Peyer's patch (tissue), 4 donors: Measurements from ENCODE around the gene CCR7. TPM values are rescaled to one million over a fixed set of nuclear protein-coding genes. Genes with fewer than 3 reads are reported as not detected.

Experiments
- DNase-seq, 3 donors: peaks; one replicate each; pipeline ENCODE4 v3.0.0-alpha.2; 2017 to 2019
- H3K27ac ChIP-seq, 4 donors: fragments of 200-600 bp; sonication (generic); one replicate each; pipeline ENCODE4 v1.5.1; 2016 to 2019
- H3K27me3 ChIP-seq, 2 donors: fragments of 200-600 bp; sonication (generic); one replicate each; pipeline ENCODE4 v1.5.1; 2019
- H3K36me3 ChIP-seq, 3 donors: fragments of 200-600 bp; sonication (generic); one replicate each; pipeline ENCODE4 v1.5.1; 2016 to 2019
- H3K4me1 ChIP-seq, 4 donors: fragments of 200-600 bp; sonication (generic); one replicate each; pipeline ENCODE4 v1.5.1; 2016 to 2019
- H3K4me3 ChIP-seq, 4 donors: fragments of 200-600 bp; sonication (generic); 1 replicate in 3 of 4; 2 replicates in 1 of 4; pipeline ENCODE4 v1.5.1; 2016 to 2019; ENCODE audit warnings: mild to moderate bottlenecking in 1 of 4
- H3K9me3 ChIP-seq, 4 donors: fragments of 200-600 bp; sonication (generic); one replicate each; pipeline ENCODE4 v1.5.1; 2016 to 2019; ENCODE audit warnings: mild to moderate bottlenecking in 1 of 4
- POLR2A ChIP-seq, 2 donors: fragments of 450-650 bp; IDR thresholded peaks; one replicate each; pipeline ENCODE4 v1.5.1; 2017; ENCODE audit warnings: antibody characterized with exemption in 2 of 2, mild to moderate bottlenecking in 2 of 2, moderate library complexity in 2 of 2
- total RNA-seq, 4 donors: library from RNA; depleted of rRNA; stranded (reverse); fragments of >200 nt; gene quantifications; one replicate each; pipeline ENCODE4 v1.1.0, GENCODE V29; 2016
- TF ChIP-seq, protein P1 (sequence below), 6 experiments: fragments of 450-650 bp in 4 of 6; fragments of 200-600 bp in 2 of 6; sonication (generic) in 1 of 6; IDR thresholded peaks; one replicate each; pipeline ENCODE4 v1.5.1; 2017 to 2019; ENCODE audit warnings: antibody characterized with exemption in 6 of 6, mild to moderate bottlenecking in 3 of 6, moderate library complexity in 1 of 6

CCR7 gene
- total RNA-seq, 4 donors from 2014 or later = 3.1 to 22.3 TPM; not detected in 2

DNA sequence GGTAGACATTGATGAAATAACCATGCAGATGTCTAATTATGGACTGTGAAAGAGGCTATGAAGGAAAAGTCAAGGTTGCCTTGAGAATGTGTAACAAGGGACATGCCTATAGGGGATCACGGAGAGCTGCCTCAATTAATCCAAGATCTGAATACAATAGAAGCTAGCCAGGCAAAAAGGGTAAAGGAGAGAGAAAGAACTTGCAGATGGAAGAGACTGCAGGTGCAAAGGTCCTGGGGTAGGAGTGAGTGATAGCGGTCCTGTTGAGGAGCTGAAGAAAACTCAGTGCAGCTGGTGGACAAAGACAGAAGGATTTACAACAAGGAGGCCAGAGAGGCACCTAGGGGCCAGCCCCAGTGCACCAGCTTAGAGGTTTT is 48.0 kb downstream of the CCR7 start:
- DNase-seq = peak in 1 of 3 donors; percentile 26

DNA sequence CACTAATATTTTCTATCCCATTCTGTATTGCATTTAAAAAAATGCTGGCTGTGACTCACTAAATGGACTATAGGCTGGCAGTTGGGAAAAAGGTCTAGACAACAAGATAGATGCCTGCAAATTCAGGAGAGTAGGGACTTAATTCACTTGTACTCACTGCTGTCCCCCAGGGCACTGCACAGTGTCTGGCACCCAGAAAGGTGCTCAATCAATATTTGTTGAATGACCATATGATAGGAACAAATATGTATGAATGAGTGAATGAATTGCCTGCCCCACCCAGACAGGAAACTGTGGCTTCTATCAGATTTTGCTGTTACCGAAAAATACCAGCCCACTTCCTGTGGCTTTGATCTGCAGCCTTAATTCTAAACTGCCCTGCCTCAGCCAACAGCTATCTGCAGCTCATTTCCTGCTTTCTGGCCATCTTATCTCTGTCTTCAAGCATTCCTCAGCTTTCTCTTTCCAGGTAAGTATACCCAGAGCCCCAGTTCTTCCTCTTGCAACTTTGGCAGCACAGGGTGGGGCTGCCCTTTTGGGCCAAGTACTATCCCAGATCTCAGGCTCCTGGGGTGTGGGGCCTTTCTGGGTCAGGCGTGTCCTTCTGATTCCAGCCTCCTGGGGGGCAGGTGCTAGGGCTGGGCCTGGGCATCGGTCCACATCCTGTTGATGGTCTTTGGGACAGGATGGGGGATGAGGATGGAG is 48.5 kb downstream of the CCR7 start:
- Histone ChIP-seq H3K4me3 (no peak overlapping the region), H3K27ac (peak overlapping the region in 2 of 4 donors; percentile 5 to 27), H3K36me3 (no peaks in the 10 kb centered on the region), H3K9me3 (no peaks in the 10 kb centered on the region), H3K4me1 (peaks cover 0 to 18% (median 14%) of the 10 kb centered on the region in 4 donors), H3K27me3 (no peaks in the 10 kb centered on the region)
- DNase-seq = peak in 2 of 3 donors; percentile 73 to 82
- TF ChIP-seq, protein P1, sequence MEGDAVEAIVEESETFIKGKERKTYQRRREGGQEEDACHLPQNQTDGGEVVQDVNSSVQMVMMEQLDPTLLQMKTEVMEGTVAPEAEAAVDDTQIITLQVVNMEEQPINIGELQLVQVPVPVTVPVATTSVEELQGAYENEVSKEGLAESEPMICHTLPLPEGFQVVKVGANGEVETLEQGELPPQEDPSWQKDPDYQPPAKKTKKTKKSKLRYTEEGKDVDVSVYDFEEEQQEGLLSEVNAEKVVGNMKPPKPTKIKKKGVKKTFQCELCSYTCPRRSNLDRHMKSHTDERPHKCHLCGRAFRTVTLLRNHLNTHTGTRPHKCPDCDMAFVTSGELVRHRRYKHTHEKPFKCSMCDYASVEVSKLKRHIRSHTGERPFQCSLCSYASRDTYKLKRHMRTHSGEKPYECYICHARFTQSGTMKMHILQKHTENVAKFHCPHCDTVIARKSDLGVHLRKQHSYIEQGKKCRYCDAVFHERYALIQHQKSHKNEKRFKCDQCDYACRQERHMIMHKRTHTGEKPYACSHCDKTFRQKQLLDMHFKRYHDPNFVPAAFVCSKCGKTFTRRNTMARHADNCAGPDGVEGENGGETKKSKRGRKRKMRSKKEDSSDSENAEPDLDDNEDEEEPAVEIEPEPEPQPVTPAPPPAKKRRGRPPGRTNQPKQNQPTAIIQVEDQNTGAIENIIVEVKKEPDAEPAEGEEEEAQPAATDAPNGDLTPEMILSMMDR (IDR thresholded peaks at IDR 0.05) = no peak
- TF ChIP-seq POLR2A (IDR thresholded peaks at IDR 0.05) = no peak

More for the DNA sequence above, 48.0 kb downstream of the CCR7 start:
- H3K4me1 ChIP-seq = peaks cover 0 to 18% (median 14%) of the 10 kb centered on the region in 4 donors
- peak overlapping the region in 1 of 4 donors; percentile 27 for H3K27ac ChIP-seq
- no peaks in the 10 kb centered on the region for H3K27me3 ChIP-seq
- TF ChIP-seq, protein P1 (IDR thresholded peaks at IDR 0.05) = no peak
- TF ChIP-seq POLR2A (IDR thresholded peaks at IDR 0.05) = no peak
- H3K4me3 ChIP-seq = no peak overlapping the region
- H3K9me3 ChIP-seq = no peaks in the 10 kb centered on the region
- no peaks in the 10 kb centered on the region for H3K36me3 ChIP-seq

DNA sequence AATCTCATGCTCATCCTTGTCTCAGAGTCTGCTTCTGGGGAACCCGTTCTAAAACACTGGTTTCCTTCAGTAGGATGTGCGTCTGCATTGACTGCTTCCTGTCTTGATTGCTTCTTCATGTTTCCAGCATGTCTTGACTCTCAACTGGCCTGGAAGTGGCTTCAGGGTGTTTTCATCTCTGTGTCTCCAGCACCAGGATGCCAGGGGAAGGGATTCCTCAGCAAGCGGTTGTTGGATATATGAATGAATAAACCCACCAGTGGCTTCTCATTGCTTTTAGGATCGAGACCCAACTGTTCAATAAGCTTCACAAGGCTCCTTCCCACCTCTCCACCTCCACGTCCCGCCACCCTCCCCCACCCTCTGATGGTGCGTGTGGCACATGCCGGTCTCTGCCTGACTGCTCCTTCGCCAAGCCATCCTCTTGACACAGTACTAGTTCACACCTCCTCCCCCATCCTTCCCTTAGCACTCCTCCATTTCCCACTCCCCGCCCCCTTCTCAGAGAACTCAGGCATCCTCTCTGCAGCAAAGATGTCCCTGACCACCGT is 49.7 kb downstream of the CCR7 start:
- TF ChIP-seq POLR2A (IDR thresholded peaks at IDR 0.05) = no peak
- TF ChIP-seq, protein P1 (IDR thresholded peaks at IDR 0.05) = no peak
- Histone ChIP-seq H3K4me3 (peak overlapping the region in 1 of 4 donors; percentile 9), H3K36me3 (no peaks in the 10 kb centered on the region), H3K27ac (no peak overlapping the region), H3K4me1 (peaks cover 0 to 18% (median 14%) of the 10 kb centered on the region in 4 donors), H3K27me3 (no peaks in the 10 kb centered on the region), H3K9me3 (no peaks in the 10 kb centered on the region)
- peak in 2 of 3 donors; percentile 20 to 49 for DNase-seq

DNA sequence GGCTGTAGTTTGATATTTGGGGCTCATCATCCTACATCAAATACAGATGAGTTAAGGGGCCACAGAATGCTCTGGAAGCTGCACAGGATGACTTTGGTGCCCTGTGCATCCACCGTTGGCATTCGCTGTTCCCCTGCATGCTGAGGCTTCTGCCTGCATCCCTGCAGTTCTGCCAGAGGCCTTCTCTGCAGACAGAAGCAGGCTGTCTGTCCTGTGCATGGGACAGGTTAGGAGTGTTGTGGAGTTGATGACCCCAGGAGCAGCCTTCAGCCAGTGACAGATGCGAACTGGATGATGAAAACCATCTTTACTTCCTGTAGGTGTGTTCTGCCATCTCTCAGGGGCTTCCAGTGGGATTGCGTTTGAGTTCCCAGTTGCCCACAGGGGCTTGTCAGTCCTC is 50.3 kb downstream of the CCR7 start:
- Histone ChIP-seq H3K27ac (no peak overlapping the region), H3K9me3 (no peaks in the 10 kb centered on the region), H3K27me3 (no peaks in the 10 kb centered on the region), H3K36me3 (no peaks in the 10 kb centered on the region), H3K4me1 (peaks cover 0 to 18% (median 14%) of the 10 kb centered on the region in 4 donors), H3K4me3 (no peak overlapping the region)
- TF ChIP-seq, protein P1 (IDR thresholded peaks at IDR 0.05) = no peak
- no peak for TF ChIP-seq POLR2A (IDR thresholded peaks at IDR 0.05)
- DNase-seq = peak in 1 of 3 donors; percentile 14

DNA sequence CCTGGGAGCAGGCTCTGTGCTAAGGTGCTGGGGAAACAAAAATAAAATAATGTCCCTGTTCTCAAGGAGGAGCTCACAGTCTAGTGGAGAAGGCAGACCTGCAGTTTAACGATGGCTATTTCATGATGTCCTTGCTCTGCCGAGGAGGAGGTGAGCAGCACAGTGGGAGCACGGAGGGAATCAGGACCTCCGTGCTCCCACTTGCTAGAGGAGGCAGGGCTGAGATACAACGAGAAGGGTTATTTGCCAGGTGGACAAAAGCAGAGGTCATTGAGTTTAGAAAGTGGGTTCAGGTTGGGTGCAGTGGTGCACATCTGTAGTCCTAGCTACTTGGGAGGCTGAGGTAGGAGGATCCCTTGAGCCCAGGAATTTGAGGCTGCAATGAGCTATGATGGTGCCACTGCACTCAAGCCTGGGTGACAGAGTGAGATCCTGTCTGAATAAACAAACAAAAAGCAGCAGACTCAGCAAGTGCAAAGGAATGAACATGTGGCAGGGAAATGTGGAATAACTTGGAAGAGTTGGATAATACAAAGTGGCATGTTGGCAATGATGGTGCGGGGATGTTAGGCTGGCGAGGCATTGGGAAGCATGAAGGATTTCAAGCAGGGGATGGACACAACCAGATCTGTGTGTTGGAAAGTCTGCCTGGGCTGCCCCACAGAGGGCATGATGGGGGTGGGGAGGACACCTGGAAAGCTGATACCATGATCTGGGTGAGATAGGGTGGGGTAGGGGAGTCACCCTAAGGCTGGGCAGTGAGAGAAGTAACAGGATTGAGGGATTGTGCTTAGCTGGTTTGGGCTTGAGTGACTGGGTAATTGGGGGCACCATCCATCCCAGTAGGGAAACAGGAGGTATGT is 51.0 kb downstream of the CCR7 start:
- peak in 1 of 3 donors; percentile 28 for DNase-seq
- H3K27me3 ChIP-seq = no peaks in the 10 kb centered on the region
- no peak overlapping the region for H3K4me3 ChIP-seq
- H3K4me1 ChIP-seq = peaks cover 0 to 18% (median 14%) of the 10 kb centered on the region in 4 donors
- no peaks in the 10 kb centered on the region for H3K9me3 ChIP-seq
- no peak for TF ChIP-seq POLR2A (IDR thresholded peaks at IDR 0.05)
- TF ChIP-seq, protein P1 (IDR thresholded peaks at IDR 0.05) = no peak
- H3K36me3 ChIP-seq = no peaks in the 10 kb centered on the region
- H3K27ac ChIP-seq = no peak overlapping the region
